Endothelial cell of umbilical vein (primary cell): ENCODE results near the gene DDX3X.
"Not testable (repeated sequence)": the region's sequence is repeated elsewhere in the genome, so short reads cannot be mapped to it uniquely, and the experiment has no call there.

Experiments
- EZH2 ChIP-seq: IDR thresholded peaks from 2 replicates; pipeline ENCODE4 v1.6.1; 2012; ENCODE audit warnings: borderline replicate concordance, low read depth, mild to moderate bottlenecking, moderate library complexity, low read length, inconsistent platforms; ENCODE audit not compliant: severe bottlenecking
- FOS ChIP-seq: IDR thresholded peaks from 2 replicates; pipeline ENCODE4 v1.6.1; 2011; ENCODE audit warnings: mild to moderate bottlenecking, low read length, moderate library complexity, borderline replicate concordance; ENCODE audit not compliant: insufficient read depth
- GATA2 ChIP-seq: IDR thresholded peaks from 2 replicates; pipeline ENCODE4 v1.7.0; 2011; ENCODE audit warnings: low read depth, mild to moderate bottlenecking, moderate library complexity, mixed read lengths, low read length; ENCODE audit not compliant: insufficient read length, insufficient read depth
- JUN ChIP-seq: IDR thresholded peaks from 2 replicates; pipeline ENCODE4 v1.6.1; 2011; ENCODE audit warnings: borderline replicate concordance, low read depth; ENCODE audit not compliant: insufficient read length, insufficient read depth
- MYC ChIP-seq: IDR thresholded peaks from one replicate; pipeline ENCODE4 v1.6.1; 2011; ENCODE audit warnings: mild to moderate bottlenecking, low read depth, low read length
- POLR2A ChIP-seq: IDR thresholded peaks from 2 replicates; pipeline ENCODE4 v1.6.1; 2012; ENCODE audit warnings: low read depth, mild to moderate bottlenecking, control low read depth, low read length
- POLR2AphosphoS5 ChIP-seq: IDR thresholded peaks from 2 replicates; pipeline ENCODE4 v1.6.1; 2012; ENCODE audit warnings: low read depth, mild to moderate bottlenecking, control low read depth, low read length, moderate library complexity; ENCODE audit not compliant: insufficient read depth
- TF ChIP-seq, protein P1 (sequence below), 2 donors: IDR thresholded peaks; 1 replicate in 1 of 2; 2 replicates in 1 of 2; pipeline ENCODE4 v1.5.1; 2011; ENCODE audit warnings: low read length in 2 of 2, mild to moderate bottlenecking in 2 of 2, moderate library complexity in 2 of 2, control low read depth in 1 of 2, inconsistent platforms in 1 of 2, low read depth in 1 of 2; ENCODE audit not compliant: insufficient read depth in 1 of 2; ENCODE audit errors: extremely low read depth in 1 of 2
- TF ChIP-seq, protein P2 (sequence below): IDR thresholded peaks from 2 replicates; pipeline ENCODE4 v1.6.1; 2011; ENCODE audit not compliant: insufficient read depth, insufficient read length

DNA sequence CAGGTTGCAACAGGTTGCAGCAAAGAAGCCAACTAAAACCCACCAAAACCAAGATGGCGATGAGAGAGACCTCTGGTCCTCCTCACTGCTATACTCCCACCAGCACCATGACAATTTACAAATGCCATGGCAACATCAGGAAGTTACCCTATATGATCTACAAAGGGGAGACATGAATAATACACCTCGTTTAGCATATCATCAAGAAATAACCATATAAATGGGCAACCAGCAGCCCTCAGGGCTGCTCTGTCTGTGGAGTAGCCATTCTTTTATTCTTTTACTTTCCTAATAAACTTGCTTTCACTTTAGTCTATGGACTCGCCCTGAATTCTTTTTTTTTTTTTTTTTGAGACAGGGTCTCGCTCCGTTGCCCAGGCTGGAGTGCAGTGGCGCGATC, 56.6 kb downstream of the DDX3X start:
- TF ChIP-seq POLR2AphosphoS5, EZH2, GATA2, POLR2A, JUN, MYC, FOS: not testable (repeated sequence)
- TF ChIP-seq, protein P1, sequence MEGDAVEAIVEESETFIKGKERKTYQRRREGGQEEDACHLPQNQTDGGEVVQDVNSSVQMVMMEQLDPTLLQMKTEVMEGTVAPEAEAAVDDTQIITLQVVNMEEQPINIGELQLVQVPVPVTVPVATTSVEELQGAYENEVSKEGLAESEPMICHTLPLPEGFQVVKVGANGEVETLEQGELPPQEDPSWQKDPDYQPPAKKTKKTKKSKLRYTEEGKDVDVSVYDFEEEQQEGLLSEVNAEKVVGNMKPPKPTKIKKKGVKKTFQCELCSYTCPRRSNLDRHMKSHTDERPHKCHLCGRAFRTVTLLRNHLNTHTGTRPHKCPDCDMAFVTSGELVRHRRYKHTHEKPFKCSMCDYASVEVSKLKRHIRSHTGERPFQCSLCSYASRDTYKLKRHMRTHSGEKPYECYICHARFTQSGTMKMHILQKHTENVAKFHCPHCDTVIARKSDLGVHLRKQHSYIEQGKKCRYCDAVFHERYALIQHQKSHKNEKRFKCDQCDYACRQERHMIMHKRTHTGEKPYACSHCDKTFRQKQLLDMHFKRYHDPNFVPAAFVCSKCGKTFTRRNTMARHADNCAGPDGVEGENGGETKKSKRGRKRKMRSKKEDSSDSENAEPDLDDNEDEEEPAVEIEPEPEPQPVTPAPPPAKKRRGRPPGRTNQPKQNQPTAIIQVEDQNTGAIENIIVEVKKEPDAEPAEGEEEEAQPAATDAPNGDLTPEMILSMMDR (IDR thresholded peaks at IDR 0.05; ENCODE audit: extremely low read depth in 1 of 2, insufficient read depth in 1 of 2, low read depth in 1 of 2, low read length in 2 of 2) = not testable (repeated sequence)
- TF ChIP-seq, protein P2, sequence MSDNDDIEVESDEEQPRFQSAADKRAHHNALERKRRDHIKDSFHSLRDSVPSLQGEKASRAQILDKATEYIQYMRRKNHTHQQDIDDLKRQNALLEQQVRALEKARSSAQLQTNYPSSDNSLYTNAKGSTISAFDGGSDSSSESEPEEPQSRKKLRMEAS = not testable (repeated sequence)
